Adrenal gland (tissue), 12 donors: ENCODE data around the gene CRYBA1. TPM values are rescaled to one million over a fixed set of nuclear protein-coding genes. Genes with fewer than 3 reads are reported as not detected.
A peak's percentile ranks its signal among the peaks of the same experiment; 100 is the strongest.

Experiments used
- DNase-seq, 7 donors: peaks; one replicate each; pipeline ENCODE4 v3.0.0-alpha.2; 2019 to 2020
- H3K27ac ChIP-seq, 5 donors: fragments of 200-600 bp; sonication (generic) in 4 of 5; 1 replicate in 3 of 5; 2 replicates in 2 of 5; pipeline versions ENCODE4 v1.5.1 to v1.8.0; 2016 to 2020; ENCODE audit warnings: mild to moderate bottlenecking in 1 of 5
- H3K27me3 ChIP-seq: fragments of 200-600 bp; 2 replicates; pipeline ENCODE4 v1.8.0; 2021
- H3K36me3 ChIP-seq, 2 donors: fragments of 200-600 bp; replicated peaks in 1 of 2; 1 replicate in 1 of 2; 2 replicates in 1 of 2; pipeline versions ENCODE4 v1.5.1 to v1.8.0; 2018 to 2022
- H3K4me1 ChIP-seq, 2 donors: fragments of 200-600 bp; replicated peaks in 1 of 2; 1 replicate in 1 of 2; 2 replicates in 1 of 2; pipeline versions ENCODE4 v1.5.1 to v1.8.0; 2018 to 2021
- H3K4me3 ChIP-seq, 4 donors: fragments of 200-600 bp; sonication (generic) in 3 of 4; one replicate each; pipeline ENCODE4 v1.5.1; 2016 to 2018
- H3K9me3 ChIP-seq, 3 donors: fragments of 200-600 bp; sonication (generic) in 1 of 3; replicated peaks in 1 of 3; 1 replicate in 2 of 3; 2 replicates in 1 of 3; pipeline versions ENCODE4 v1.5.1 to v1.8.0; 2016 to 2021
- CTCF ChIP-seq, 6 experiments: fragments of 450-650 bp in 4 of 6; fragments of 200-600 bp in 2 of 6; sonication (generic) in 1 of 6; IDR thresholded peaks; 1 replicate in 5 of 6; 2 replicates in 1 of 6; pipeline versions ENCODE4 v1.5.1 to v1.8.0; 2016 to 2021; ENCODE audit warnings: antibody characterized with exemption in 6 of 6, mild to moderate bottlenecking in 2 of 6, moderate library complexity in 1 of 6
- POLR2A ChIP-seq, 2 donors: fragments of 450-650 bp; IDR thresholded peaks; one replicate each; pipeline ENCODE4 v1.6.1; 2017; ENCODE audit warnings: antibody characterized with exemption in 2 of 2, mild to moderate bottlenecking in 2 of 2, moderate library complexity in 1 of 2
- WGBS, 4 donors: extraction: QIAGEN DNeasy Blood & Tissue Kit in 2 of 4; methylation state at CpG; one replicate each; pipeline versions ENCODE4 v1.1.5 to v1.1.7; 2013 to 2017; 5-methylcytosine and 5-hydroxymethylcytosine counted together
- intact Hi-C, 2 donors: fragments of 100-400 bp; cut with DNase I; formaldehyde crosslinking; loops; one replicate each; pipeline versions ENCODE4 v1.14.1 to v1.15.0; 2022 to 2023
- polyA plus RNA-seq, 3 donors: library from polyadenylated mRNA; stranded (reverse); fragments of 200-250 nt in 2 of 3; fragments of 350-450 nt in 1 of 3; fragmentation: Illumina TruSeq in 1 of 3; extraction: RNeasy Lipid Tissue Mini Kit (QIAGEN cat#74804) in 1 of 3; gene quantifications; one replicate each; pipeline ENCODE4 v1.2.3, GENCODE V29; 2013 to 2014
- total RNA-seq, 9 donors: library from RNA; depleted of rRNA in 4 of 9; stranded (reverse); fragments of >200 nt in 4 of 9; fragments of 120-200 nt in 1 of 9; fragmentation: NEBNext Ultra II Directional in 1 of 9; extraction: Animal tissue kit (Norgen Biotek cat#: 25700) in 1 of 9; gene quantifications; one replicate each; pipeline versions ENCODE4 v1.1.0 to v1.2.4, GENCODE V29; 2013 to 2023
- donor health status: healthy with polysubstance abuse.
- donor health status: Bipolar disorder and iron deficiency.
- donor health status: DM: yes; HTN: yes; CAD: no.
- donor health status: DM: no; HTN: no; CAD: no.
- donor health status: DM: no; HTN: no; CAD: no.
- donor health status: DM: yes; HTN: yes; CAD: no.

The CRYBA1 gene
- total and polyA plus RNA-seq, 12 donors: not detected

GRCh38 chr17:29251184-29251583 lies 4.5 kb downstream of the CRYBA1 start:
- DNase-seq: no peak
- Histone ChIP-seq H3K27me3 (no peaks in the 10 kb centered on the region), H3K9me3 (no peaks in the 10 kb centered on the region), H3K27ac (no peak overlapping the region), H3K4me1 (peaks cover 14 to 27% of the 10 kb centered on the region in 2 donors), H3K4me3 (no peak overlapping the region), H3K36me3 (no peaks in the 10 kb centered on the region)
- no peak for TF ChIP-seq POLR2A (IDR thresholded peaks at IDR 0.05)
- TF ChIP-seq CTCF (IDR thresholded peaks at IDR 0.05): no peak
- intact Hi-C loops: no loop called here
- WGBS, 4 donors: 78 to 86% (median 82%) methylated on average over 2 of the region's 2 CpGs

GRCh38 chr17:29252101-29252791 lies 5.6 kb downstream of the CRYBA1 start:
- Histone ChIP-seq H3K4me3 (no peak overlapping the region), H3K36me3 (no peaks in the 10 kb centered on the region), H3K9me3 (no peaks in the 10 kb centered on the region), H3K4me1 (peaks cover 19 to 38% of the 10 kb centered on the region in 2 donors), H3K27me3 (no peaks in the 10 kb centered on the region), H3K27ac (peak overlapping the region in 1 of 5 donors; percentile 7)
- TF ChIP-seq POLR2A (IDR thresholded peaks at IDR 0.05) (no peak), CTCF (IDR thresholded peaks at IDR 0.05) (peak in 4 of 6 experiments; percentile 20 to 48 (median 41))
- WGBS, 4 donors: 69 to 74% (median 71%) methylated on average over 7 of the region's 7 CpGs
- no peak for DNase-seq
- intact Hi-C loops: no loop called here

- Histone ChIP-seq H3K4me1 (peaks cover 27 to 46% of the 10 kb centered on the region in 2 donors), H3K4me3 (no peak overlapping the region), H3K36me3 (no peaks in the 10 kb centered on the region), H3K27me3 (no peaks in the 10 kb centered on the region), H3K27ac (no peak overlapping the region), H3K9me3 (no peaks in the 10 kb centered on the region)
- TF ChIP-seq POLR2A (IDR thresholded peaks at IDR 0.05) (no peak), CTCF (IDR thresholded peaks at IDR 0.05) (no peak)
- DNase-seq: no peak
- intact Hi-C loops: no loop called here
- WGBS, 4 donors: 93 to 100% (median 96%) methylated on average over 2 of the region's 2 CpGs
Measured at GRCh38 chr17:29253037-29253436, 6.4 kb downstream of the CRYBA1 start.

- peaks cover 28 to 56% of the 10 kb centered on the region in 2 donors for H3K4me1 ChIP-seq
- H3K36me3 ChIP-seq: peaks cover 0 to 17% of the 10 kb centered on the region in 2 donors
- peak overlapping the region in 1 of 5 donors; percentile 48 for H3K27ac ChIP-seq
- 80 to 84% (median 82%) methylated on average over 4 of the region's 4 CpGs for WGBS, 4 donors
- H3K9me3 ChIP-seq: no peaks in the 10 kb centered on the region
- no peak for DNase-seq
- intact Hi-C loops: no loop called here
- no peaks in the 10 kb centered on the region for H3K27me3 ChIP-seq
- no peak overlapping the region for H3K4me3 ChIP-seq
- TF ChIP-seq CTCF (IDR thresholded peaks at IDR 0.05): no peak
Measured at GRCh38 chr17:29255926-29256522, 9.4 kb downstream of the CRYBA1 start.
